Measurements from ENCODE around the gene SEC14L2. TPM values are rescaled to one million over a fixed set of nuclear protein-coding genes. Genes with fewer than 3 reads are reported as not detected.

SEC14L2 gene
- total and polyA plus RNA-seq, 2 of the 4 experiments (the other 2 are of a cell fraction): 38.7 to 54.8 TPM

DNA sequence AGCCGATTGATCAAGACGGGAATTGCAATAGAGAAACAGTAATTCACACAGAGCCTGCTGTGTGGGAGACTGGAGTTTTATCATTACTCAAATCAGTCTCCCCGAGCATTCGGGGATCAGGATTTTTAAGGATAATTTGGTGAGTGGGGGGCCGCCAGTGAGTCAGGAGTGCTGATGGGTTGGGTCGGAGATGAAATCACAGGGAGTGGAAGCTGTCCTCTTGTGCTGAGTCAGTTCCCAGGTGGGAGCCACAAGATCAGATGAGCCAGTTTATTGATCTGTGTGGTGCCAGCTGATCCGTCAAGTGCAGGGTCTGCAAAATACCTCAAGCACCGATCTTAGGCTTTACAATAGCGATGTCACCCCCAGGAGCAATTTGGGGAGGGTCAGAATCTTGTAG lies 44.3 kb downstream of the SEC14L2 start:
- Histone ChIP-seq H3K4ac (ENCODE audit: low read depth, low read length) (no peak overlapping the region), H2AK5ac (ENCODE audit: low read depth, low read length) (no peak overlapping the region), H3K36me3 (ENCODE audit: control insufficient read depth, insufficient read depth, low read length) (no peaks in the 10 kb centered on the region), H3K18ac (ENCODE audit: low read depth, low read length) (no peak overlapping the region), H2AK9ac (replicated peaks; ENCODE audit: low read depth, low read length, poor library complexity) (no peak overlapping the region), H3K4me3 (ENCODE audit: insufficient read depth, low read depth, low read length) (no peak overlapping the region), H2BK20ac (ENCODE audit: low read depth, low read length) (no peak overlapping the region), H3K27me3 (ENCODE audit: control insufficient read depth, insufficient read depth, low read length) (peaks cover 12% of the 10 kb centered on the region), H3K4me1 (ENCODE audit: control insufficient read depth, insufficient read depth, low read length) (peaks cover 5% of the 10 kb centered on the region; the same call in 1 of the 2 replicates), H2BK15ac (ENCODE audit: low read depth, low read length) (no peak overlapping the region), H3K56ac (ENCODE audit: extremely low read depth, insufficient read depth, low read length) (no peak overlapping the region), H2BK120ac (ENCODE audit: low read depth, low read length) (no peak overlapping the region), H3K4me2 (ENCODE audit: low read depth, low read length) (no peak overlapping the region), H3K79me1 (ENCODE audit: low read depth in 1 of 2, low read length in 2 of 2) (no peaks in the 10 kb centered on the region), H2BK5ac (ENCODE audit: low read depth, low read length, poor library complexity, severe bottlenecking) (no peak overlapping the region), H3K9me1 (ENCODE audit: insufficient read depth, low read length) (no peaks in the 10 kb centered on the region; the same call in 1 of the 2 replicates), H3K9me3 (ENCODE audit: control insufficient read depth, insufficient read depth, low read length) (no peaks in the 10 kb centered on the region), H2AFZ (replicated peaks; ENCODE audit: low read length, poor library complexity) (no peak overlapping the region), H3K14ac (replicated peaks; ENCODE audit: low read depth, low read length) (no peak overlapping the region), H3K9ac (ENCODE audit: low read depth, low read length) (no peak overlapping the region), H4K20me1 (ENCODE audit: insufficient read depth, low read length) (no peaks in the 10 kb centered on the region), H3K23ac (ENCODE audit: low read depth, low read length) (no peak overlapping the region), H4K5ac (ENCODE audit: low read depth, low read length) (no peak overlapping the region), H4K91ac (ENCODE audit: insufficient read depth, low read depth, low read length) (no peak overlapping the region), H3K27ac (ENCODE audit: insufficient read depth, low read length) (no peak overlapping the region), H4K8ac (ENCODE audit: low read depth in 2 of 2, low read length in 2 of 2) (no peak overlapping the region)
- in situ Hi-C loops (cut with MboI; ENCODE audit: low sequenced_read_pairs): no loop called here
- DNase-seq: no peak
- no peak for TF ChIP-seq BHLHE40 (IDR thresholded peaks at IDR 0.05; ENCODE audit: low read depth, low read length)
- no peak for TF ChIP-seq FOS (IDR thresholded peaks at IDR 0.05; ENCODE audit: low read depth, low read length)
- no peak for TF ChIP-seq MAFK (IDR thresholded peaks at IDR 0.05; ENCODE audit: low read depth, low read length)
- no peak for TF ChIP-seq RFX5 (IDR thresholded peaks at IDR 0.05; ENCODE audit: low read depth, low read length)
- TF ChIP-seq CHD1 (IDR thresholded peaks at IDR 0.05; ENCODE audit: low read depth, low read length): no peak
- TF ChIP-seq RAD21 (IDR thresholded peaks at IDR 0.05; ENCODE audit: low read length): no peak
- TF ChIP-seq POLR2A (IDR thresholded peaks at IDR 0.05; ENCODE audit: low read depth, low read length): no peak
- no peak for TF ChIP-seq MAZ (IDR thresholded peaks at IDR 0.05; ENCODE audit: borderline replicate concordance, low read depth, low read length)
- TF ChIP-seq RCOR1 (IDR thresholded peaks at IDR 0.05; ENCODE audit: insufficient replicate concordance, low read length): no peak
- TF ChIP-seq CEBPB (IDR thresholded peaks at IDR 0.05; ENCODE audit: low read depth, low read length): no peak
- no peak for TF ChIP-seq NFE2L2 (IDR thresholded peaks at IDR 0.05; ENCODE audit: low read depth, low read length)
- TF ChIP-seq, protein P1, sequence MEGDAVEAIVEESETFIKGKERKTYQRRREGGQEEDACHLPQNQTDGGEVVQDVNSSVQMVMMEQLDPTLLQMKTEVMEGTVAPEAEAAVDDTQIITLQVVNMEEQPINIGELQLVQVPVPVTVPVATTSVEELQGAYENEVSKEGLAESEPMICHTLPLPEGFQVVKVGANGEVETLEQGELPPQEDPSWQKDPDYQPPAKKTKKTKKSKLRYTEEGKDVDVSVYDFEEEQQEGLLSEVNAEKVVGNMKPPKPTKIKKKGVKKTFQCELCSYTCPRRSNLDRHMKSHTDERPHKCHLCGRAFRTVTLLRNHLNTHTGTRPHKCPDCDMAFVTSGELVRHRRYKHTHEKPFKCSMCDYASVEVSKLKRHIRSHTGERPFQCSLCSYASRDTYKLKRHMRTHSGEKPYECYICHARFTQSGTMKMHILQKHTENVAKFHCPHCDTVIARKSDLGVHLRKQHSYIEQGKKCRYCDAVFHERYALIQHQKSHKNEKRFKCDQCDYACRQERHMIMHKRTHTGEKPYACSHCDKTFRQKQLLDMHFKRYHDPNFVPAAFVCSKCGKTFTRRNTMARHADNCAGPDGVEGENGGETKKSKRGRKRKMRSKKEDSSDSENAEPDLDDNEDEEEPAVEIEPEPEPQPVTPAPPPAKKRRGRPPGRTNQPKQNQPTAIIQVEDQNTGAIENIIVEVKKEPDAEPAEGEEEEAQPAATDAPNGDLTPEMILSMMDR (conservative IDR thresholded peaks at IDR 0.05; ENCODE audit: low read depth, low read length): no peak
- TF ChIP-seq SMC3 (IDR thresholded peaks at IDR 0.05; ENCODE audit: low read depth, low read length): no peak
- TF ChIP-seq, protein P2, sequence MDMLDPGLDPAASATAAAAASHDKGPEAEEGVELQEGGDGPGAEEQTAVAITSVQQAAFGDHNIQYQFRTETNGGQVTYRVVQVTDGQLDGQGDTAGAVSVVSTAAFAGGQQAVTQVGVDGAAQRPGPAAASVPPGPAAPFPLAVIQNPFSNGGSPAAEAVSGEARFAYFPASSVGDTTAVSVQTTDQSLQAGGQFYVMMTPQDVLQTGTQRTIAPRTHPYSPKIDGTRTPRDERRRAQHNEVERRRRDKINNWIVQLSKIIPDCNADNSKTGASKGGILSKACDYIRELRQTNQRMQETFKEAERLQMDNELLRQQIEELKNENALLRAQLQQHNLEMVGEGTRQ (IDR thresholded peaks at IDR 0.05; ENCODE audit: low read depth, low read length): no peak
- TF ChIP-seq MXI1 (IDR thresholded peaks at IDR 0.05; ENCODE audit: borderline replicate concordance, low read depth, low read length): no peak
- TF ChIP-seq, protein P3, sequence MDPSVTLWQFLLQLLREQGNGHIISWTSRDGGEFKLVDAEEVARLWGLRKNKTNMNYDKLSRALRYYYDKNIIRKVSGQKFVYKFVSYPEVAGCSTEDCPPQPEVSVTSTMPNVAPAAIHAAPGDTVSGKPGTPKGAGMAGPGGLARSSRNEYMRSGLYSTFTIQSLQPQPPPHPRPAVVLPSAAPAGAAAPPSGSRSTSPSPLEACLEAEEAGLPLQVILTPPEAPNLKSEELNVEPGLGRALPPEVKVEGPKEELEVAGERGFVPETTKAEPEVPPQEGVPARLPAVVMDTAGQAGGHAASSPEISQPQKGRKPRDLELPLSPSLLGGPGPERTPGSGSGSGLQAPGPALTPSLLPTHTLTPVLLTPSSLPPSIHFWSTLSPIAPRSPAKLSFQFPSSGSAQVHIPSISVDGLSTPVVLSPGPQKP (IDR thresholded peaks at IDR 0.05; ENCODE audit: borderline replicate concordance, low read depth, low read length): no peak
- ChIA-PET CTCF (interaction anchor here (0.7 kb wide), 1 partner anchor 1644 kb away, joined by 5 read pairs; no protein-coding TSS in a partner anchor), POLR2A (ENCODE audit: unreplicated experiment) (no interaction called here)
- intact Hi-C loops (cut with micrococcal nuclease): no loop called here
- ATAC-seq (ENCODE audit: low read depth): no peak
- dilution Hi-C loops (cut with HindIII; ENCODE audit: low sequenced_read_pairs, unreplicated experiment): no loop called here
- no TSS peak for BruUV-seq (replicated peaks)
- WGBS, 2 experiments (ENCODE audit: extremely low coverage in 2 of 2, insufficient read length in 1 of 2): 63% methylated on average over 2 of the region's 9 CpGs; no CpG with 5 or more reads in 1 of the 2 experiments
